SHP77 treated with DMSO at 0.1 percent for 48 hours (cell line): ENCODE measurements around the gene TPRN.

Experiments
- DNase-seq: peaks from one replicate; lab custom pipeline; 2025; lab: John Stamatoyannopoulos, UW

The TPRN gene

GRCh38 chr9:137188490-137189296, 11.8 kb downstream of the TPRN start, which contains the start of the genes ANAPC2 and SSNA1:
ANAPC2 (minus strand) TSS chr9:137188560; CDS start chr9:137188532, 28 bp downstream.
SSNA1 (plus strand) TSS chr9:137188676; CDS start chr9:137188727, 51 bp downstream.
- DNase-seq = peak; percentile 26

DNA sequence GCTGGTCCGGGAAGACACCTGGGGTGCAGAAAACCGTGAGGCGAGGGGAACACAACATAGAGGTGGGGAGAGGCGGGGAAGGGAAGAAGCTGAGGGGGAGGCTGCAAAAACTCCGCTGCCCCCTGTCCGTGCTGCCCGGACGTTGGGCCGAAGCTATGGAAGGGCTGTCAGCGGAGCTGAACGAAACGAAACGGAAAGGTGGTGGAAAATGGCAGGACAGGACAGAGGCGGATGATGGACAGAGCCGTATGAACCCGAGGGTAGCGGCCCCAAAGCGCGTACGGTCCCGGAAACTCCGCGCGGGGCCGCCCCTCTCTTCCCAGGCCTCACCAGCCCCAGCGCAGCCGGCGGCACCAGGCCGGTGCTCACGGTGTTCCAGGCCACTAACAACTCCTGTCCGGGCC, 12.5 kb downstream of the TPRN start:
- no peak for DNase-seq

DNA sequence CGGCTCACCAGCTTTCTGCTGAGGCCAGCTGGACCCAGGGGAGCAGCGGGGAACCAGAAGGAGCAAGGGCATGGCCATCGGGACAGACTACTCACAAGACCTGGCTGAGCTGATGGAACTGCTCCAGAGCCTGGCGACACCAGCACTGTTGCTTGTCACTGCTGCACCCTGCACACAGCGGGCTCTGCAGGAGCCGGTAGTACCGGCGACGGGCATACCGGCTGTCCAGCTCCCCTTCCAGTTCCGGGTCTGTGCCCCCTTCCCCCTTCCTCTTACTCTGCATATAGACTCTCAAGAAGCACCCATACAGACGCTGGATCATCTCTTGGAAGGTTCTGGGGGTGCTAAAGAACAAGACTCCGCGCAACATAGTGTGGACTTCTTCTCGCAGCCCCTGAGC, 13.2 kb downstream of the TPRN start:
- no peak for DNase-seq

GRCh38 chr9:137186385-137186784, 14.2 kb downstream of the TPRN start:
- no peak for DNase-seq

DNA sequence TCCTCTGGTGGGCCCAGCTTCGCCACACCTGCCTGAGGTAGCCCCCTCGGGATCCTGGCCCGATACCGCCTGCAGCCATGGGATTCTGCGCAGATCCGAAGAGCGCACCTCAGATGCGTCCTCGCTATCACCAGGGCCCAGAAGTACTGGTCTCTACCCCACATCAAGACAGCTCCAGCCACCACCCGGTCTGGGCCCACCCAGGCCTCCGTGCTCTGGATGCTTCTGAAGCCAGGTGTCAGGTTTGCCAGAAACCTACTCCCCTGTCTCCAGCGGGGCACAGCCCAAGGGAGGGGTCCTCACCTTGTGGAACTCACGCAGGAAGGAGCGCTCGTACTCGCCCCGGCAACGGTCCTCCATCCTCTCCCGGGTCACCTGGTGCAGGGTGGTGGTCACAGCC, 14.6 kb downstream of the TPRN start:
- no peak for DNase-seq

- no peak for DNase-seq
Measured at GRCh38 chr9:137184881-137185660, 15.5 kb downstream of the TPRN start.

DNA sequence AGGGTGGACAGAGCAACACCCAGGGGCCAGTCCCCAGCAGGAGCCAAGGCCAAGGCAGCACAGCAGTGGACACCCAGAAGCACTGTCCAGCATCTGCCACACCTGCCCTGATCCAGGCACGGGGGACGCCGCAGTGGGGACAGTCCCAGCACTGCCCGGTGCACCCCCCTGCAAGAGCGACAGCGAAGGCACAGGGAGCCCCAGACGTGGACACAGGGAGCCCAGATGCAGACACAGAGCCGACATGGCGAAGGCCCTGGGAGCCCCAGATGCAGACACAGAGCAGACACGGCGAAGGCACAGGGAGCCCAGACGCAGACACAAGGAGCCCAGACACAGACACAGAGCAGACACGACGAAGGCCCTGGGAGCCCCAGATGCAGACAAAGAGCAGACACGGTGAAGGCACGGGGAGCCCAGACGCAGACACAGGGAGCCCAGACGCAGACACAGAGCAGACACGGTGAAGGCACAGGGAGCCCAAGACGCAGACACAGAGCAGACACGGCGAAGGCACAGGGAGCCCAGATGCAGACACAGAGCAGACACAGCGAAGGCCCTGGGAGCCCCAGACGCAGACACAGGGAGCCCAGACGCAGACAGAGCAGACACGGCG, 16.5 kb downstream of the TPRN start:
- no peak for DNase-seq

GRCh38 chr9:137182836-137183235, 17.7 kb downstream of the TPRN start:
- no peak for DNase-seq

DNA sequence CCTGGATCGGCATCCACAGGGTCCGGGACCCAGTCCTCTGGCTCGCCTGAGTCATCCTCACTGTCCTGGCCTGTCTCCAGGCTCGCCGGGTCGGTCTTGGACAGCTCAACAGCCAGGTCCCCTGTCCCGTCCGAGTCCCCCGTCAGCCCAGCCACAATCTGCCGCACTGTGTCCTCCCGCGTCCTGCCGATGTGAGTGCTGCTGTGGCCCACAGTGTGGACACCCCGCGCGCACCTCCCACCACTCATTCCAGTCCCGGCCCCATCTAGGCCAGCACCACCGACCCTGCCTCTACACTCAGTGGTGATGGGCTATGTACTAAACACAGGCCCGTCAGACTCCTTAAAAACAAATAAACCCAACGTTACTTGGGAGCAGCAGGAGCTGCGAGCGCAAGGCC, 18.9 kb downstream of the TPRN start:
- no peak for DNase-seq

- DNase-seq = no peak
Measured at GRCh38 chr9:137180491-137180890, 20.1 kb downstream of the TPRN start.

- DNase-seq = no peak
Measured at GRCh38 chr9:137179761-137180160, 20.8 kb downstream of the TPRN start.

DNA sequence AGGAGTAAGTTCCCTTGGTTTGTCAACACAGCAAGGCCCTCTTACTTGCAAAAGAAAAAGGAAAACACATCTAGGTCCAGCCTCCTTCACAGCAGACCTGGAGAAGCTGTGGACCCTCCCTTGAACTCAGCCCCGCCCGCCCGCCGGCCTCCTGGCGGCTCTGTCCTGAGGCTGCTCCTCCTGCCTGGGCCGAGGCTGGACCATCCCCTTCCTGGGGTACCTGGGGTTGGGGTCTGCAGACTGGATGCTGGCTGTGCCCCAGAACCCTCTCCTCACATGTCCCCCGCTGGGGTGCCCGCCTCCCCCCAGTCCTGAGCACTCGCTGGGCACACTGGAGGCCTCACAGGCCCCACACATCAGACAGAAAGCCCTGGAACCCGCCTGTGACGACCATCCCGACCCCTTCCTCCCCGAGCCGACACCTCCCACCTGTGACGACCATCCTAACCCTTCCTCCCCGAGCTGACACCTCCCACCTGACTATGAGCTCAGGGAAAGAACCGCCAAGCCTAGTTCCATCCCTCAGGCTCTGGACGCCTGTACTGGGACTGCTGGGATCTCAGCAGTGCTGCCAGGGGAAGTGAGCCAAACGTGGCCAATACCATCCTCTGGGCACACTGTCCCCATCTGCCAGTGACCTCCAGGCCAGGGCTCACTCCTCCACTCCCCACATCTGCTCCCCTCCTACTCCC, 21.5 kb downstream of the TPRN start:
- DNase-seq = no peak

DNA sequence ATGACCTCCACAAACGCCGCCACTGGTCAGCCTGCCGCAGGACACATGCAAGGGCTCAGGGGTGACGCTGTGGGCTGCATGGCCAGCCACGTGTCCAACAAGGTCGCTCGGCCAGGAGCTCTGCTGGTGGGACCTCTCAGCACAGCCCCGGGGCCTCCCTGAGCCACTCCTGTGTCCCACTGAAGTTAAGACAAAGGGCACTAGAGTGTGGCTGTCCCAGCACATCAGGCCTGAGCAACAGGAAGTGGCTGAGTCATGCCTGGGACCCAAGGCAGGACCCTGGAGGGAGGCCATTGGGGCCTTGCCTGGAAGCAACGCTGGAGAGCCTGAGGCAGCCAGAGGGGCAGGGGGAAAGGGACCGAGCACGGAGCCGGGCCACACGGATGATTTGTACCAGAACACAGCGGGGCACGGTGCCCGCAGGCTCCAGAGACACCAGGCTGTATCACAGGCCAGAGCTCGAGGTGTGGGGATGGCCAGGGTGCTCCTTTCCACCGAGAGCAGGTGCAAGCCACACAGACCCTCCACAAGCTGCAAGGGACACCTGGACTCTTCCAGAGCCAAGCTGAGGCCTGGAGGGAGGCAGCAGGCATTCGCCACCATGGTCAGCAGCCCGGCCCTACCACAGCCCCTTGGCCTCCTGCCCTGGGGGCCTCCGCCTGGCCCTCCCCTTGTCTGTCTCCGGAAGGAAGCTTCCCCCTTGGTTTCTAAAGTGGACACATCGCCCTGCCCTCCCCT, 22.2 kb downstream of the TPRN start:
- DNase-seq = no peak

GRCh38 chr9:137176302-137177182, 24.0 kb downstream of the TPRN start:
- DNase-seq = no peak

- DNase-seq = no peak
Measured at GRCh38 chr9:137175345-137175961, 25.1 kb downstream of the TPRN start.

GRCh38 chr9:137174722-137175293, 25.7 kb downstream of the TPRN start:
- DNase-seq = no peak

DNA sequence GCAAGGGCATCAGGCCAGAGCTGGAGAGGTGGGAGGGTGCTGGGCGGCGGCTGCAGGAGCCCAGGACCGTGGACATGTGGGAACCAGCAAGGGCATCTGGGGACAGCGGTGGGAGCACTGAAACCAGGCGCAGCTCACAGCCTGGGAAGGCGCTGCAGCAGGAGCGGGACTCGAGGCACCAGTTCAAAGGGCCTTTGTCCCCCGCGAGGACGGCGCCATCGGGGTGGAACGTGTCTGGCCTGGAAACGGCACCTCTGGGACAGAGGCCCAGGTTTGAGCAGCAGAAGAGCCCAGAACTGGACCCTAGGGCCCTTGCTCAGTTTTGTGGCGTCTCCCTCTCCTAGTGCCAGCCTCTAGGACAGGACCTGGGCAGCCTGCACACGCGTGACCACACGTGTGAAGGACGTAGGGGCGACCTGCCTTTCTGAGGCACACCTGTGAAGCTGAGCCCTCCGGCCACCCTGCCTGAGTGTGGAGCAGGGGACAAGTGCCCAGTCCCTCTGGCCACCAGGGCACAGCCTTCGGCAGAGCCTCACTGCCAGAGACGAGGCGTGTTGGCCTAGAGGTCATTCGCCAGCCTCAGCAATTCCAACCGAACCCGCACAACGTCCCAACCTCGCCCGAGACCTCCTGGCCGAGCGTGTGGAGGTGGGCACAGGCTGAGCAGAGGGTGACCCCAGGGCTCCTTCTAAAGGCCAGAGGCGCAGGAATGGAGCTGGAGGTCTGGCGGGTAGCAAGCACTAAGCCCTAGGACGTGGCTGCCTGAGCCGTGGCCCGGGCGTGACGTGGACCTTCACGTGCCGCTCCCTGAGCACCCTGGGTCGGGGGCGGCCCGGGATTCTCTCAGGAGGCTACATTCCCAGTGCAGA, 26.5 kb downstream of the TPRN start:
- DNase-seq = no peak
